Measurements from ENCODE around the gene PREB.

PREB gene

GRCh38 chr2:27108221-27108620 lies 26.2 kb downstream of the PREB start:
- in situ Hi-C loops (cut with HindIII; ENCODE audit: low pct_ligation_motif_present, low pct_unique_long_range_greater_than_20kb, low sequenced_read_pairs) = no loop called here
- no peak for DNase-seq

GRCh38 chr2:27105981-27106380 lies 28.5 kb downstream of the PREB start:
- DNase-seq = no peak
- in situ Hi-C loops (cut with HindIII; ENCODE audit: low pct_ligation_motif_present, low pct_unique_long_range_greater_than_20kb, low sequenced_read_pairs) = no loop called here

GRCh38 chr2:27102329-27102728 lies 32.1 kb downstream of the PREB start:
- no peak for DNase-seq
- in situ Hi-C loops (cut with HindIII; ENCODE audit: low pct_ligation_motif_present, low pct_unique_long_range_greater_than_20kb, low sequenced_read_pairs) = no loop called here

- in situ Hi-C loops (cut with HindIII; ENCODE audit: low pct_ligation_motif_present, low pct_unique_long_range_greater_than_20kb, low sequenced_read_pairs) = no loop called here
- no peak for DNase-seq
These were observed 34.4 kb downstream of the PREB start for GRCh38 chr2:27100036-27100435.

GRCh38 chr2:27099334-27099955 lies 35.0 kb downstream of the PREB start:
- in situ Hi-C loops (cut with HindIII; ENCODE audit: low pct_ligation_motif_present, low pct_unique_long_range_greater_than_20kb, low sequenced_read_pairs) = no loop called here
- no peak for DNase-seq

- in situ Hi-C loops (cut with HindIII; ENCODE audit: low pct_ligation_motif_present, low pct_unique_long_range_greater_than_20kb, low sequenced_read_pairs) = no loop called here
- DNase-seq = no peak
These were observed 37.1 kb downstream of the PREB start for GRCh38 chr2:27097341-27097740.

GRCh38 chr2:27096748-27097297 lies 37.6 kb downstream of the PREB start:
- in situ Hi-C loops (cut with HindIII; ENCODE audit: low pct_ligation_motif_present, low pct_unique_long_range_greater_than_20kb, low sequenced_read_pairs) = no loop called here
- no peak for DNase-seq

GRCh38 chr2:27095745-27096651 lies 38.4 kb downstream of the PREB start:
- DNase-seq = no peak
- in situ Hi-C loops (cut with HindIII; ENCODE audit: low pct_ligation_motif_present, low pct_unique_long_range_greater_than_20kb, low sequenced_read_pairs) = no loop called here

- in situ Hi-C loops (cut with HindIII; ENCODE audit: low pct_ligation_motif_present, low pct_unique_long_range_greater_than_20kb, low sequenced_read_pairs) = no loop called here
- no peak for DNase-seq
These were observed 39.0 kb downstream of the PREB start for GRCh38 chr2:27095427-27095744.

GRCh38 chr2:27094353-27094984 lies 40.0 kb downstream of the PREB start:
- in situ Hi-C loops (cut with HindIII; ENCODE audit: low pct_ligation_motif_present, low pct_unique_long_range_greater_than_20kb, low sequenced_read_pairs) = no loop called here
- no peak for DNase-seq

- in situ Hi-C loops (cut with HindIII; ENCODE audit: low pct_ligation_motif_present, low pct_unique_long_range_greater_than_20kb, low sequenced_read_pairs) = no loop called here
- no peak for DNase-seq
These were observed 40.7 kb downstream of the PREB start for GRCh38 chr2:27093430-27094352.

- in situ Hi-C loops (cut with HindIII; ENCODE audit: low pct_ligation_motif_present, low pct_unique_long_range_greater_than_20kb, low sequenced_read_pairs) = no loop called here
- peak; percentile 60 for DNase-seq
These were observed 41.6 kb downstream of the PREB start for GRCh38 chr2:27092696-27093429.

GRCh38 chr2:27091746-27092695 lies 42.4 kb downstream of the PREB start:
- DNase-seq = no peak
- in situ Hi-C loops (cut with HindIII; ENCODE audit: low pct_ligation_motif_present, low pct_unique_long_range_greater_than_20kb, low sequenced_read_pairs) = no loop called here

- no peak for DNase-seq
- in situ Hi-C loops (cut with HindIII; ENCODE audit: low pct_ligation_motif_present, low pct_unique_long_range_greater_than_20kb, low sequenced_read_pairs) = no loop called here
These were observed 45.1 kb downstream of the PREB start for GRCh38 chr2:27089111-27089954.

GRCh38 chr2:27088634-27089033 lies 45.8 kb downstream of the PREB start:
- DNase-seq = no peak
- in situ Hi-C loops (cut with HindIII; ENCODE audit: low pct_ligation_motif_present, low pct_unique_long_range_greater_than_20kb, low sequenced_read_pairs) = no loop called here

- DNase-seq = no peak
- in situ Hi-C loops (cut with HindIII; ENCODE audit: low pct_ligation_motif_present, low pct_unique_long_range_greater_than_20kb, low sequenced_read_pairs) = no loop called here
These were observed 46.5 kb downstream of the PREB start for GRCh38 chr2:27087823-27088410.

Measured in ACHN (cell line).